HCT116 (cell line): ENCODE results near the gene DHRS12. TPM values are rescaled to one million over a fixed set of nuclear protein-coding genes. Genes with fewer than 3 reads are reported as not detected.

Experiments used
- ATAC-seq: fragments of 200-7000 bp; cut with Tn5 transposase; 2 replicates; pipeline ENCODE4 v1.9.1; 2020; ENCODE audit warnings: mild to moderate bottlenecking, moderate library complexity
- BruUV-seq: library from RNA; stranded (reverse); fragments of 400-500 nt; replicated peaks from 2 replicates; lab custom pipeline; 2021; lab: Mats Ljungman, UMichigan
- CTCF ChIA-PET: fragments of 300-600 bp; sonication (Branson Sonifier 250); formaldehyde crosslinking; loops from one replicate; lab custom pipeline; 2021; ENCODE audit warnings: antibody characterized with exemption; lab: Charles Lee
- POLR2A ChIA-PET: fragments of 300-600, 350-600 bp; sonication (Branson Sonifier 250); formaldehyde crosslinking; loops from one replicate; lab custom pipeline; 2021; ENCODE audit warnings: antibody characterized with exemption; lab: Charles Lee
- RAD21 ChIA-PET, 2 experiments: fragments of 300-600 bp; sonication (Branson Sonifier 250); formaldehyde crosslinking; loops; one replicate each; lab custom pipeline; 2023; ENCODE audit warnings: low total read pairs in 2 of 2; ENCODE audit not compliant: uncharacterized antibody in 2 of 2, unreplicated experiment in 2 of 2, low non-redundant PET in 1 of 2; lab: Charles Lee
- DNase-seq: peaks from one replicate; pipeline ENCODE4 v3.0.0-alpha.2; 2010; ENCODE audit warnings: low read depth, low spot score
- H2AFZ ChIP-seq: fragments of 200-600 bp; shearing (Covaris generic), sonication (generic); 2 replicates; pipeline ENCODE4 v1.6.1; 2017; ENCODE audit warnings: low read depth, mixed run types, mixed read lengths, antibody characterized with exemption, low read length; ENCODE audit not compliant: poor library complexity, severe bottlenecking
- H3K27ac ChIP-seq: 2 replicates; pipeline ENCODE4 v1.5.1; 2012; ENCODE audit warnings: low read depth, low read length
- H3K27me3 ChIP-seq: fragments of 200-600 bp; sonication (generic); 2 replicates; pipeline ENCODE4 v1.6.1; 2016; ENCODE audit warnings: mixed run types, low read length, mixed read lengths; ENCODE audit not compliant: insufficient read depth
- H3K36me3 ChIP-seq, 2 experiments: fragments of 200-500 bp in 1 of 2; fragments of 200-600 bp in 1 of 2; sonication (Bioruptor generic) in 1 of 2; sonication (generic) in 1 of 2; 2 replicates each; pipeline versions ENCODE4 v1.5.1 to v1.6.1; 2014 to 2016; ENCODE audit warnings: low read length in 2 of 2, inconsistent platforms in 1 of 2, mixed read lengths in 1 of 2, mixed run types in 1 of 2; ENCODE audit not compliant: insufficient read depth in 2 of 2, control insufficient read depth in 1 of 2
- H3K4me1 ChIP-seq, 2 experiments: fragments of 200-600 bp in 1 of 2; sonication (generic) in 1 of 2; 2 replicates each; pipeline versions ENCODE4 v1.5.1 to v1.6.1; 2012 to 2017; ENCODE audit warnings: low read length in 2 of 2, inconsistent platforms in 1 of 2, mild to moderate bottlenecking in 1 of 2, mixed read lengths in 1 of 2, mixed run types in 1 of 2, moderate library complexity in 1 of 2; ENCODE audit not compliant: insufficient read depth in 2 of 2, control insufficient read depth in 1 of 2
- H3K4me2 ChIP-seq: fragments of 200-600 bp; sonication (generic); 2 replicates; pipeline ENCODE4 v1.6.1; 2017; ENCODE audit warnings: mixed run types, low read length, mixed read lengths
- H3K4me3 ChIP-seq, 2 experiments: fragments of 200-600 bp in 1 of 2; sonication (generic) in 1 of 2; replicated peaks in 1 of 2; 2 replicates each; pipeline ENCODE4 v1.5.1; 2011 to 2016; ENCODE audit warnings: low read length in 2 of 2, control low read depth in 1 of 2, low read depth in 1 of 2, mild to moderate bottlenecking in 1 of 2, mixed read lengths in 1 of 2, mixed run types in 1 of 2
- H3K79me2 ChIP-seq: fragments of 200-600 bp; sonication (generic); 2 replicates; pipeline ENCODE4 v1.6.1; 2017; ENCODE audit warnings: mild to moderate bottlenecking, mixed run types, low read length, moderate library complexity, mixed read lengths; ENCODE audit not compliant: insufficient read depth
- H3K9ac ChIP-seq: fragments of 200-600 bp; sonication (generic); 2 replicates; pipeline ENCODE4 v1.6.1; 2016; ENCODE audit warnings: low read length, mixed read lengths
- H3K9me2 ChIP-seq: fragments of 200-600 bp; sonication (generic), shearing (Covaris generic); 2 replicates; pipeline ENCODE4 v1.6.1; 2017; ENCODE audit warnings: mixed run types, mild to moderate bottlenecking, moderate library complexity; ENCODE audit not compliant: insufficient read depth
- H3K9me3 ChIP-seq, 2 experiments: fragments of 200-500 bp in 1 of 2; fragments of 200-600 bp in 1 of 2; sonication (Bioruptor generic) in 1 of 2; sonication (generic) in 1 of 2; 2 replicates each; pipeline ENCODE4 v1.6.1; 2014 to 2017; ENCODE audit warnings: low read length in 2 of 2, mixed read lengths in 2 of 2, inconsistent platforms in 1 of 2, low read depth in 1 of 2, mild to moderate bottlenecking in 1 of 2, mixed run types in 1 of 2, moderate library complexity in 1 of 2; ENCODE audit not compliant: control insufficient read depth in 1 of 2, insufficient read depth in 1 of 2
- H4K20me1 ChIP-seq: fragments of 200-600 bp; sonication (generic), shearing (Covaris generic); 2 replicates; pipeline ENCODE4 v1.6.1; 2017; ENCODE audit warnings: mixed run types, mild to moderate bottlenecking, moderate library complexity; ENCODE audit not compliant: insufficient read depth
- ATF3 ChIP-seq: IDR thresholded peaks from 2 replicates; pipeline ENCODE4 v1.6.1; 2012
- CBX3 ChIP-seq: IDR thresholded peaks from 2 replicates; pipeline ENCODE4 v1.6.1; 2012; ENCODE audit warnings: low read depth
- EGR1 ChIP-seq: IDR thresholded peaks from 2 replicates; pipeline ENCODE4 v1.6.1; 2012; ENCODE audit warnings: low read depth
- ELF1 ChIP-seq: IDR thresholded peaks from 2 replicates; pipeline ENCODE4 v1.6.1; 2012; ENCODE audit warnings: low read depth, borderline replicate concordance
- EZH2 ChIP-seq: fragments of 200-600 bp; sonication (generic); IDR thresholded peaks from 2 replicates; pipeline ENCODE4 v1.6.1; 2017; ENCODE audit warnings: antibody characterized with exemption, mixed run types
- FOSL1 ChIP-seq: IDR thresholded peaks from 2 replicates; pipeline ENCODE4 v1.6.1; 2012; ENCODE audit warnings: low read depth
- POLR2A ChIP-seq: IDR thresholded peaks from 2 replicates; pipeline ENCODE4 v1.7.0; 2011; ENCODE audit warnings: borderline replicate concordance; ENCODE audit not compliant: insufficient read depth, insufficient read length; ENCODE audit errors: extremely low read depth
- RAD21 ChIP-seq: IDR thresholded peaks from 2 replicates; pipeline ENCODE4 v1.6.1; 2012; ENCODE audit warnings: low read depth, mild to moderate bottlenecking
- SP1 ChIP-seq: IDR thresholded peaks from 2 replicates; pipeline ENCODE4 v1.6.1; 2012; ENCODE audit warnings: low read depth
- YY1 ChIP-seq: IDR thresholded peaks from 2 replicates; pipeline ENCODE4 v1.6.1; 2011; ENCODE audit warnings: low read length, low read depth, moderate library complexity, mild to moderate bottlenecking; ENCODE audit not compliant: insufficient replicate concordance; ENCODE audit errors: extremely low read depth
- ZBTB33 ChIP-seq: IDR thresholded peaks from 2 replicates; pipeline ENCODE4 v1.6.1; 2011; ENCODE audit warnings: mild to moderate bottlenecking, low read length, moderate library complexity; ENCODE audit not compliant: insufficient replicate concordance; ENCODE audit errors: extremely low read depth
- ZNF274 ChIP-seq: fragments of 200-500 bp; sonication (Bioruptor generic); IDR thresholded peaks from 2 replicates; pipeline ENCODE4 v1.6.1; 2014; ENCODE audit warnings: mild to moderate bottlenecking, low read depth, low read length, inconsistent platforms
- intact Hi-C: fragments of 100-400 bp; cut with micrococcal nuclease; formaldehyde crosslinking; loops from 2 replicates; pipeline ENCODE4 v1.10.0; 2022
- total RNA-seq: library from RNA; stranded (reverse); gene quantifications from one replicate; pipeline ENCODE4 v1.2.1, GENCODE V29; 2021; ENCODE audit not compliant: unreplicated experiment
- TF ChIP-seq, protein P1 (sequence below), 3 experiments: fragments of 200-600 bp in 1 of 3; sonication (generic) in 1 of 3; IDR thresholded peaks in 2 of 3; conservative IDR thresholded peaks in 1 of 3; 2 replicates each; pipeline ENCODE4 v1.5.1; 2012 to 2017; ENCODE audit warnings: low read depth in 2 of 3, low read length in 2 of 3, antibody characterized with exemption in 1 of 3, borderline replicate concordance in 1 of 3, control low read depth in 1 of 3, mild to moderate bottlenecking in 1 of 3, mixed read lengths in 1 of 3, mixed run types in 1 of 3, moderate library complexity in 1 of 3; ENCODE audit not compliant: insufficient read depth in 1 of 3
- TF ChIP-seq, protein P2 (sequence below): IDR thresholded peaks from 2 replicates; pipeline ENCODE4 v1.6.1; 2012

DHRS12 gene
- total RNA-seq, 1 experiment from 2014 or later, result 3.9 TPM

DNA sequence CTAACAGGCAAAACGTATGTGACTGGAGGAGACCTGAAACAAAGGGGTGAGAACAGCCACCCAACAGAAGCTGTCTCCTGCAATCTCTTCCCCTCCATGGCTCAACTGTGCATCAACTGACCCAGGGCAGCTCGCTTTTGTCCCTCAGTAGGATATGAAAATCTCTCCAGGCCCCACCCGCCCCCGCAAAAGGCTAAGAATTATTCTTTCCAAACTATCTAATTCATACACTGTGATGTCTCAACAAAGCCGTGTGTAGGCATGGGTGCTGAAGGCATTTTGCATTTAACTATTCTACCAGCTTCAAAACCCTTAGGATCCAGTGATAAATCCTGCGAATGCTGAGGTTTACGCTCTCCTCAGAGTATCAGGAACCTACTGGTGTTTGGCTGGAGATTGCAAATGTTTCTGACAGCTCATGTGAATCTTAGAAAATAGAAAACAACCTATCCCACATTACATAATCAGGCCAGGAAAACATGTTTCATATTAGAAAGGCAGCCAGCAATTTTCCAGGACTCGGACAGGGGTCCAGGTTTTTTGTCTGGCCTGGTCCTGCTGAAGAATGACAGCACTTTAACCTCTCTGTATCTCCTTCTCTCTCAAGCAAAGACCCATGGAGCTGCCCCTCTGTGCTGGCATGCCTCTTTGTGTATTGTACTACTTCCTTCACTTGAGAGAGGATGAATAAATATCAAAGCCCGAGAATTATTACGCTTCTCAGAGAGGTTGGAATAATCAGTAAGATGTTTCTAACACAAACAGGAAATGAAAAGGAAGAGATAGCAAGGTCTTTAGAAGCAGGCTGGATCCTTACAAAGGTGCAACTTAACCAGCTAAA is 17.3 kb downstream of the DHRS12 start:
- Histone ChIP-seq H3K27me3 (no peaks in the 10 kb centered on the region), H3K9me3 (no peaks in the 10 kb centered on the region), H3K4me2 (no peak overlapping the region), H2AFZ (no peak overlapping the region), H3K36me3 (no peaks in the 10 kb centered on the region), H3K9me2 (no peaks in the 10 kb centered on the region), H3K27ac (no peak overlapping the region), H3K4me1 (no peaks in the 10 kb centered on the region), H3K9ac (no peak overlapping the region), H3K79me2 (no peaks in the 10 kb centered on the region), H3K4me3 (no peak overlapping the region), H4K20me1 (no peaks in the 10 kb centered on the region)
- intact Hi-C loops, result no loop called here
- BruUV-seq, result no TSS peak
- RAD21 ChIA-PET, result no interaction called here
- CTCF ChIA-PET, result interaction anchor here (1.0 to 1.2 kb wide), 2 partner anchors 11 to 661 kb away, joined by 3 to 4 read pairs; no protein-coding TSS in a partner anchor
- POLR2A ChIA-PET, result no interaction called here
- TF ChIP-seq POLR2A, result no peak
- TF ChIP-seq ATF3, result no peak
- TF ChIP-seq EZH2, result no peak
- no peak for TF ChIP-seq RAD21
- TF ChIP-seq, protein P1, sequence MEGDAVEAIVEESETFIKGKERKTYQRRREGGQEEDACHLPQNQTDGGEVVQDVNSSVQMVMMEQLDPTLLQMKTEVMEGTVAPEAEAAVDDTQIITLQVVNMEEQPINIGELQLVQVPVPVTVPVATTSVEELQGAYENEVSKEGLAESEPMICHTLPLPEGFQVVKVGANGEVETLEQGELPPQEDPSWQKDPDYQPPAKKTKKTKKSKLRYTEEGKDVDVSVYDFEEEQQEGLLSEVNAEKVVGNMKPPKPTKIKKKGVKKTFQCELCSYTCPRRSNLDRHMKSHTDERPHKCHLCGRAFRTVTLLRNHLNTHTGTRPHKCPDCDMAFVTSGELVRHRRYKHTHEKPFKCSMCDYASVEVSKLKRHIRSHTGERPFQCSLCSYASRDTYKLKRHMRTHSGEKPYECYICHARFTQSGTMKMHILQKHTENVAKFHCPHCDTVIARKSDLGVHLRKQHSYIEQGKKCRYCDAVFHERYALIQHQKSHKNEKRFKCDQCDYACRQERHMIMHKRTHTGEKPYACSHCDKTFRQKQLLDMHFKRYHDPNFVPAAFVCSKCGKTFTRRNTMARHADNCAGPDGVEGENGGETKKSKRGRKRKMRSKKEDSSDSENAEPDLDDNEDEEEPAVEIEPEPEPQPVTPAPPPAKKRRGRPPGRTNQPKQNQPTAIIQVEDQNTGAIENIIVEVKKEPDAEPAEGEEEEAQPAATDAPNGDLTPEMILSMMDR (IDR thresholded peaks at IDR 0.05 in 2 of 3, conservative IDR thresholded peaks at IDR 0.05 in 1 of 3; ENCODE audit: borderline replicate concordance in 1 of 3, insufficient read depth in 1 of 3, low read depth in 2 of 3, low read length in 2 of 3), result no peak
- no peak for TF ChIP-seq CBX3
- no peak for TF ChIP-seq SP1
- TF ChIP-seq EGR1, result no peak
- TF ChIP-seq FOSL1, result no peak
- TF ChIP-seq YY1, result no peak
- no peak for TF ChIP-seq ZBTB33
- no peak for TF ChIP-seq ELF1
- TF ChIP-seq, protein P2, sequence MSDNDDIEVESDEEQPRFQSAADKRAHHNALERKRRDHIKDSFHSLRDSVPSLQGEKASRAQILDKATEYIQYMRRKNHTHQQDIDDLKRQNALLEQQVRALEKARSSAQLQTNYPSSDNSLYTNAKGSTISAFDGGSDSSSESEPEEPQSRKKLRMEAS, result no peak
- no peak for TF ChIP-seq ZNF274
- DNase-seq (no peak), ATAC-seq (no peak)
